CD14-positive monocyte (primary cell): ENCODE data around the gene LRRC4C. TPM values are rescaled to one million over a fixed set of nuclear protein-coding genes. Genes with fewer than 3 reads are reported as not detected.

Experiments used
- DNase-seq, 3 donors: peaks; one replicate each; pipeline ENCODE4 v3.0.0-alpha.2; 2011 to 2022
- H2AFZ ChIP-seq: 2 replicates; pipeline ENCODE4 v1.6.0; 2012; ENCODE audit warnings: mild to moderate bottlenecking, low read depth, low read length, inconsistent platforms; ENCODE audit not compliant: insufficient read depth, poor library complexity, severe bottlenecking
- H3K27ac ChIP-seq, 2 donors: 1 replicate in 1 of 2; 2 replicates in 1 of 2; pipeline ENCODE4 v1.5.1; 2012 to 2013; ENCODE audit warnings: low read length in 2 of 2, control low read depth in 1 of 2, inconsistent platforms in 1 of 2, low read depth in 1 of 2, mild to moderate bottlenecking in 1 of 2
- H3K27me3 ChIP-seq, 2 donors: one replicate each; pipeline versions ENCODE4 v1.6.0 to v1.6.1; 2011 to 2013; ENCODE audit warnings: low read length in 2 of 2; ENCODE audit not compliant: control insufficient read depth in 2 of 2, insufficient read depth in 2 of 2
- H3K36me3 ChIP-seq, 2 donors: replicated peaks in 1 of 2; 1 replicate in 1 of 2; 2 replicates in 1 of 2; pipeline versions ENCODE4 v1.5.1 to v1.6.1; 2012 to 2013; ENCODE audit warnings: low read length in 2 of 2, control low read depth in 1 of 2, inconsistent platforms in 1 of 2, mild to moderate bottlenecking in 1 of 2; ENCODE audit not compliant: insufficient read depth in 2 of 2, control insufficient read depth in 1 of 2
- H3K4me1 ChIP-seq, 2 donors: 1 replicate in 1 of 2; 2 replicates in 1 of 2; pipeline versions ENCODE4 v1.5.1 to v1.6.1; 2012 to 2013; ENCODE audit warnings: low read length in 2 of 2, control low read depth in 1 of 2, inconsistent platforms in 1 of 2, mild to moderate bottlenecking in 1 of 2, moderate library complexity in 1 of 2; ENCODE audit not compliant: insufficient read depth in 2 of 2, control insufficient read depth in 1 of 2
- H3K4me2 ChIP-seq: replicated peaks from 2 replicates; pipeline ENCODE3; 2012; ENCODE audit warnings: low read length, moderate library complexity, mild to moderate bottlenecking; ENCODE audit not compliant: poor library complexity, severe bottlenecking; ENCODE audit errors: extremely low read depth
- H3K4me3 ChIP-seq, 3 experiments: fragments of 200-600 bp in 1 of 3; sonication (generic) in 1 of 3; replicated peaks in 1 of 3; 1 replicate in 2 of 3; 2 replicates in 1 of 3; pipeline ENCODE4 v1.5.1; 2011 to 2013; ENCODE audit warnings: low read length in 3 of 3, mild to moderate bottlenecking in 3 of 3, control low read depth in 2 of 3, low read depth in 2 of 3, inconsistent platforms in 1 of 3, moderate library complexity in 1 of 3
- H3K79me2 ChIP-seq: 2 replicates; pipeline ENCODE4 v1.6.0; 2012; ENCODE audit warnings: mild to moderate bottlenecking, control low read depth, inconsistent platforms, low read length, moderate library complexity; ENCODE audit not compliant: insufficient read depth
- H3K9ac ChIP-seq: 2 replicates; pipeline ENCODE4 v1.6.0; 2017; ENCODE audit warnings: low read length, mild to moderate bottlenecking; ENCODE audit not compliant: insufficient read depth, poor library complexity, severe bottlenecking
- H3K9me3 ChIP-seq, 2 donors: replicated peaks in 1 of 2; 1 replicate in 1 of 2; 2 replicates in 1 of 2; pipeline versions ENCODE4 v1.5.1 to v1.6.1; 2012 to 2013; ENCODE audit warnings: low read length in 2 of 2, control low read depth in 1 of 2; ENCODE audit not compliant: control insufficient read depth in 1 of 2, insufficient read depth in 1 of 2
- H4K20me1 ChIP-seq: 2 replicates; pipeline ENCODE4 v1.6.0; 2012; ENCODE audit warnings: mild to moderate bottlenecking, low read length, control low read depth, moderate library complexity; ENCODE audit not compliant: insufficient read depth
- H3K27ac Mint-ChIP-seq, 7 donors: one replicate each; pipeline ENCODE4 v1.8.0; 2020; ENCODE audit warnings: mild to moderate bottlenecking in 7 of 7, mixed read lengths in 7 of 7, moderate library complexity in 6 of 7, inconsistent platforms in 2 of 7
- H3K27me3 Mint-ChIP-seq, 3 donors: one replicate each; pipeline ENCODE4 v1.8.0; 2021 to 2022; ENCODE audit warnings: low read depth in 3 of 3, mild to moderate bottlenecking in 3 of 3, mixed read lengths in 3 of 3, moderate library complexity in 3 of 3, inconsistent platforms in 1 of 3
- H3K36me3 Mint-ChIP-seq, 2 donors: one replicate each; pipeline ENCODE4 v1.8.0; 2020; ENCODE audit warnings: mixed read lengths in 2 of 2, inconsistent platforms in 1 of 2, mild to moderate bottlenecking in 1 of 2
- H3K4me1 Mint-ChIP-seq: one replicate; pipeline ENCODE4 v1.8.0; 2020; ENCODE audit warnings: mild to moderate bottlenecking, mixed read lengths
- H3K4me3 Mint-ChIP-seq, 2 donors: one replicate each; pipeline ENCODE4 v1.8.0; 2020; ENCODE audit warnings: mild to moderate bottlenecking in 2 of 2, mixed read lengths in 2 of 2, moderate library complexity in 1 of 2
- H3K9me3 Mint-ChIP-seq, 7 donors: one replicate each; pipeline ENCODE4 v1.8.0; 2020 to 2022; ENCODE audit warnings: mixed read lengths in 7 of 7, mild to moderate bottlenecking in 6 of 7, moderate library complexity in 6 of 7, inconsistent platforms in 2 of 7
- WGBS: methylation state at CpG from one replicate; pipeline ENCODE4 v1.1.5; 2013; ENCODE audit warnings: missing lambda C conversion rate; ENCODE audit not compliant: insufficient coverage; 5-methylcytosine and 5-hydroxymethylcytosine counted together
- intact Hi-C, 2 donors: fragments of 100-400 bp; cut with micrococcal nuclease; formaldehyde crosslinking; loops; one replicate each; pipeline versions ENCODE4 v1.15.0 to v1.15.1; 2023
- polyA plus RNA-seq, 3 donors: library from polyadenylated mRNA; depleted of rRNA in 1 of 3; unstranded in 2 of 3; stranded (reverse) in 1 of 3; fragments of 300-500 nt in 2 of 3; fragments of >200 nt in 1 of 3; fragmentation: Illumina TruSeq in 2 of 3; gene quantifications; 1 replicate in 2 of 3; 2 replicates in 1 of 3; pipeline ENCODE4 v1.2.3, GENCODE V29; 2012 to 2021
- TF ChIP-seq, protein P1 (sequence below): fragments of 200-600 bp; IDR thresholded peaks from one replicate; pipeline ENCODE4 v1.8.0; 2022; ENCODE audit warnings: antibody characterized with exemption, mild to moderate bottlenecking

Gene LRRC4C
- polyA plus RNA-seq, 3 donors = not detected

DNA sequence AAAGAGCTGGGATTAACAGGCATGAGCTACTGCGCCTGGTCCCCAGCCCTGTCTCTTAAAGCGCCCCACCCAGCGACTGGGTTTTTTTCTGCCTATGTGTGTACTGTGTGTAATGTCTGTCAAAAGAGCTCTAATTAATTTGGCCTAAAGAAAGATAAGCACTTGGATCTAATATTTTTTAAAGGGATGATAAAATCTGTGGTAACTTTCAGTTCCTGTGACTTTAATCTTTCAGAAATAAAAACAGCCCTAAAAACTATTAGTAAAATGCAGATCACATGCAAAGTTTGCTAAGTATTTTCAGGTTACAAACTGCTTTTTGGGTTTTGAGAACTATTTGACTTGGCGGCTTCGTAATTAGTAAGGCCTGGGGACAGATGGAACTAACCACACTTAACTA lies 1358.7 kb downstream of the LRRC4C start:
- Histone ChIP-seq H3K27me3 (no peaks in the 10 kb centered on the region), H3K4me2 (no peak overlapping the region), H4K20me1 (no peaks in the 10 kb centered on the region), H3K9me3 (peaks cover 0 to 6% of the 10 kb centered on the region in 2 donors), H3K27ac (no peak overlapping the region), H3K9ac (no peak overlapping the region), H2AFZ (no peak overlapping the region), H3K79me2 (no peaks in the 10 kb centered on the region), H3K4me1 (peaks cover 9 to 13% of the 10 kb centered on the region in 2 donors), H3K4me3 (no peak overlapping the region), H3K36me3 (no peaks in the 10 kb centered on the region)
- TF ChIP-seq, protein P1, sequence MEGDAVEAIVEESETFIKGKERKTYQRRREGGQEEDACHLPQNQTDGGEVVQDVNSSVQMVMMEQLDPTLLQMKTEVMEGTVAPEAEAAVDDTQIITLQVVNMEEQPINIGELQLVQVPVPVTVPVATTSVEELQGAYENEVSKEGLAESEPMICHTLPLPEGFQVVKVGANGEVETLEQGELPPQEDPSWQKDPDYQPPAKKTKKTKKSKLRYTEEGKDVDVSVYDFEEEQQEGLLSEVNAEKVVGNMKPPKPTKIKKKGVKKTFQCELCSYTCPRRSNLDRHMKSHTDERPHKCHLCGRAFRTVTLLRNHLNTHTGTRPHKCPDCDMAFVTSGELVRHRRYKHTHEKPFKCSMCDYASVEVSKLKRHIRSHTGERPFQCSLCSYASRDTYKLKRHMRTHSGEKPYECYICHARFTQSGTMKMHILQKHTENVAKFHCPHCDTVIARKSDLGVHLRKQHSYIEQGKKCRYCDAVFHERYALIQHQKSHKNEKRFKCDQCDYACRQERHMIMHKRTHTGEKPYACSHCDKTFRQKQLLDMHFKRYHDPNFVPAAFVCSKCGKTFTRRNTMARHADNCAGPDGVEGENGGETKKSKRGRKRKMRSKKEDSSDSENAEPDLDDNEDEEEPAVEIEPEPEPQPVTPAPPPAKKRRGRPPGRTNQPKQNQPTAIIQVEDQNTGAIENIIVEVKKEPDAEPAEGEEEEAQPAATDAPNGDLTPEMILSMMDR = no peak
- DNase-seq = no peak
- Mint-ChIP-seq H3K36me3 (no peaks in the 10 kb centered on the region), H3K9me3 (peaks cover 6 to 22% (median 14%) of the 10 kb centered on the region in 7 donors), H3K27me3 (peaks cover 0 to 2% (median 0%) of the 10 kb centered on the region in 3 donors), H3K4me1 (peaks cover 15% of the 10 kb centered on the region), H3K4me3 (no peak overlapping the region), H3K27ac (no peak overlapping the region)
- 48% methylated on average over 2 of the region's 5 CpGs for WGBS
- intact Hi-C loops = no loop called here

DNA sequence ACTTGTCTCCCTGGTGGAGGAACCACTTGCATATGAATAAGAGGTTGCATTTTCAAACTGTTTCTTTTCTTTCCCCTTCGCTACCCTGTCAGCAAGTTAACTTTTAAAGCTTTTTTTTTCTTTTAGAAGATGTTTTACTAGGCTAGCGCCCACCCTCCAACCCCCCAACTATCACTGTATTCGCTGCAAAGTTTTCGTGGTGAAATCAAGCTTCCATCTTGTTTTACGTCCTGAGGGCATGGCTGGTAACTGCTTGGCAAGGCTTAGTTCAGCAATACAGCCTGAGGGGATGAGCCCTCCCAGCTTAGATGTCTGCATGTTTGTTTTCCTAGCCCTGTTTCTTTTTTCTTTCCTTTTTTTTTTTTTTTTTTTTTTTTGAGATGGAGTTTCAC lies 1359.3 kb downstream of the LRRC4C start:
- Mint-ChIP-seq H3K4me3 (peak overlapping the region; percentile 66 to 85), H3K9me3 (peaks cover 3 to 22% (median 14%) of the 10 kb centered on the region in 7 donors), H3K27me3 (peaks cover 0 to 2% (median 0%) of the 10 kb centered on the region in 3 donors), H3K4me1 (peaks cover 15% of the 10 kb centered on the region), H3K27ac (peak overlapping the region in 6 of 7 donors; percentile 6 to 86 (median 57)), H3K36me3 (no peaks in the 10 kb centered on the region)
- Histone ChIP-seq H2AFZ (peak overlapping the region; percentile 83), H3K27ac (peak overlapping the region; percentile 18 to 71), H3K4me2 (peak overlapping the region; percentile 71), H3K79me2 (no peaks in the 10 kb centered on the region), H3K9ac (peak overlapping the region; percentile 61), H3K9me3 (peaks cover 0 to 6% of the 10 kb centered on the region in 2 donors), H4K20me1 (no peaks in the 10 kb centered on the region), H3K27me3 (no peaks in the 10 kb centered on the region), H3K36me3 (no peaks in the 10 kb centered on the region), H3K4me3 (peak overlapping the region; percentile 34 to 73 (median 44)), H3K4me1 (peaks cover 9 to 13% of the 10 kb centered on the region in 2 donors)
- intact Hi-C loops = no loop called here
- 34% methylated on average over 3 of the region's 5 CpGs for WGBS
- TF ChIP-seq, protein P1 = no peak
- no peak for DNase-seq
